RWPE2 (cell line): ENCODE measurements around the gene DOCK11.
A peak's percentile ranks its signal among the peaks of the same experiment; 100 is the strongest.

Experiments used
- ATAC-seq: fragments of 200-7000 bp; cut with Tn5 transposase; 3 replicates; pipeline ENCODE4 v1.9.1; 2021; ENCODE audit warnings: low read depth
- DNase-seq: peaks from one replicate; pipeline ENCODE4 v3.0.0-alpha.2; 2020; ENCODE audit warnings: low spot score
- H3K27ac ChIP-seq: fragments of 450-650 bp; 2 replicates; pipeline ENCODE4 v1.5.1; 2017; ENCODE audit warnings: mild to moderate bottlenecking; ENCODE audit not compliant: poor library complexity, severe bottlenecking
- H3K27me3 ChIP-seq: fragments of 250-450 bp; sonication (Bioruptor Pico); 2 replicates; pipeline ENCODE4 v1.5.1; 2021; ENCODE audit warnings: mild to moderate bottlenecking, moderate library complexity; ENCODE audit not compliant: insufficient read depth, poor library complexity, severe bottlenecking
- H3K36me3 ChIP-seq: fragments of 250-450 bp; sonication (Bioruptor Pico); 2 replicates; pipeline ENCODE4 v1.5.1; 2020; ENCODE audit warnings: low read depth, mild to moderate bottlenecking, moderate library complexity
- H3K4me1 ChIP-seq: fragments of 250-450 bp; sonication (Bioruptor Pico); 2 replicates; pipeline ENCODE4 v1.5.1; 2021; ENCODE audit warnings: mild to moderate bottlenecking, moderate library complexity; ENCODE audit not compliant: insufficient read depth, poor library complexity, severe bottlenecking
- H3K4me3 ChIP-seq: fragments of 250-450 bp; sonication (Bioruptor Pico); 2 replicates; pipeline ENCODE4 v1.5.1; 2021; ENCODE audit warnings: mild to moderate bottlenecking, moderate library complexity; ENCODE audit not compliant: severe bottlenecking
- H3K9me3 ChIP-seq: fragments of 250-450 bp; sonication (Bioruptor Pico); 2 replicates; pipeline ENCODE4 v1.5.1; 2021; ENCODE audit warnings: mild to moderate bottlenecking, moderate library complexity; ENCODE audit not compliant: severe bottlenecking
- TF ChIP-seq, protein P1 (sequence below): fragments of 450-650 bp; IDR thresholded peaks from one replicate; pipeline ENCODE4 v1.5.1; 2017; ENCODE audit warnings: mild to moderate bottlenecking, moderate library complexity; ENCODE audit not compliant: poor library complexity, severe bottlenecking

DOCK11 gene

DNA sequence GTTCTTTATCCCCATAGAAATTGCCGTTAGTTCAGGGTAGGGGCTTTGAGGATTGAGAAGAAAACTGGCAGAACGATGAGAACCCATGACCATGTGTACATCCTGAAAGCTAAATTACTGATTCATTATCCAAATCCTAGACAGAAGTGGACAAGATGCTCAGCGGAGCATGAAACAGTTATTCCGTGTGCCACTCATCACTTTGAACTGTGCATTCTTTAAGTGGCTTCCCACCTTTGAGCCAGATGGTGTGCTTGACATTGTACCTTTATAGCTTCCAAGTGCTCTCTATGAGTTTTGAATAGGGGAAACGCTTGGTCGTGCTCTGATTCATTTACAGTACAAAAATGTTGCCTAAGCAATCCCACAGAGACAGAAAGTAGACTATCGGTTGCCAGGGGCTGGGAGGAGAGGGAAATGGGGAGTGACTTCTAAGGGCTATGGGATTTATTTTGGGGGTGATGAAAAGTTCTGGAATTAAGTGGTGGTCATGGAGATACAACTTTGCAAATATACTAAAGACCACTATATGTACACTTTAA, 100.0 kb downstream of the DOCK11 start:
- no peaks in the 10 kb centered on the region for H3K4me1 ChIP-seq
- DNase-seq (no peak), ATAC-seq (no peak)
- TF ChIP-seq, protein P1, sequence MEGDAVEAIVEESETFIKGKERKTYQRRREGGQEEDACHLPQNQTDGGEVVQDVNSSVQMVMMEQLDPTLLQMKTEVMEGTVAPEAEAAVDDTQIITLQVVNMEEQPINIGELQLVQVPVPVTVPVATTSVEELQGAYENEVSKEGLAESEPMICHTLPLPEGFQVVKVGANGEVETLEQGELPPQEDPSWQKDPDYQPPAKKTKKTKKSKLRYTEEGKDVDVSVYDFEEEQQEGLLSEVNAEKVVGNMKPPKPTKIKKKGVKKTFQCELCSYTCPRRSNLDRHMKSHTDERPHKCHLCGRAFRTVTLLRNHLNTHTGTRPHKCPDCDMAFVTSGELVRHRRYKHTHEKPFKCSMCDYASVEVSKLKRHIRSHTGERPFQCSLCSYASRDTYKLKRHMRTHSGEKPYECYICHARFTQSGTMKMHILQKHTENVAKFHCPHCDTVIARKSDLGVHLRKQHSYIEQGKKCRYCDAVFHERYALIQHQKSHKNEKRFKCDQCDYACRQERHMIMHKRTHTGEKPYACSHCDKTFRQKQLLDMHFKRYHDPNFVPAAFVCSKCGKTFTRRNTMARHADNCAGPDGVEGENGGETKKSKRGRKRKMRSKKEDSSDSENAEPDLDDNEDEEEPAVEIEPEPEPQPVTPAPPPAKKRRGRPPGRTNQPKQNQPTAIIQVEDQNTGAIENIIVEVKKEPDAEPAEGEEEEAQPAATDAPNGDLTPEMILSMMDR: no peak
- H3K36me3 ChIP-seq: no peaks in the 10 kb centered on the region
- no peaks in the 10 kb centered on the region for H3K9me3 ChIP-seq
- no peak overlapping the region for H3K27ac ChIP-seq
- no peaks in the 10 kb centered on the region for H3K27me3 ChIP-seq
- H3K4me3 ChIP-seq: no peak overlapping the region

DNA sequence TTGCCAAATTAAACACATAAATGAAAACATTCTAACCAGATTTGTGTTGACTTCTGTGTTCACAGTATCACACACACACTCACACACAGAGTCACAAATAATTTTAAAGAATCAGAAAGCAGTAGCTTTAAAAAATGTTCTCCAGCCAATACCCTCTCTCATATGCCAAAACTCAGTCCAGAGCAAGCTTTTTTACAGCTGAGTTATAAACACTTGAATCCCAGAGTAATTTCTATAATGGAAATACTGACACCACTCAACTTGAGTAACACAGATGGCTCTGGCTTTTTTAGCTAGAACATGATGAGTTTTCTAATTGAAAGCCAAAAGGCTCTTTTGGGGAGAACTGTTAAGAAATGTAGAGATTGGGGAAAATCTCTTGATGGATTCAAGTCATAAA, 100.8 kb downstream of the DOCK11 start:
- no peaks in the 10 kb centered on the region for H3K36me3 ChIP-seq
- no peaks in the 10 kb centered on the region for H3K9me3 ChIP-seq
- ATAC-seq (no peak), DNase-seq (no peak)
- H3K27me3 ChIP-seq: no peaks in the 10 kb centered on the region
- H3K27ac ChIP-seq: no peak overlapping the region
- H3K4me1 ChIP-seq: no peaks in the 10 kb centered on the region
- TF ChIP-seq, protein P1: no peak
- H3K4me3 ChIP-seq: no peak overlapping the region

DNA sequence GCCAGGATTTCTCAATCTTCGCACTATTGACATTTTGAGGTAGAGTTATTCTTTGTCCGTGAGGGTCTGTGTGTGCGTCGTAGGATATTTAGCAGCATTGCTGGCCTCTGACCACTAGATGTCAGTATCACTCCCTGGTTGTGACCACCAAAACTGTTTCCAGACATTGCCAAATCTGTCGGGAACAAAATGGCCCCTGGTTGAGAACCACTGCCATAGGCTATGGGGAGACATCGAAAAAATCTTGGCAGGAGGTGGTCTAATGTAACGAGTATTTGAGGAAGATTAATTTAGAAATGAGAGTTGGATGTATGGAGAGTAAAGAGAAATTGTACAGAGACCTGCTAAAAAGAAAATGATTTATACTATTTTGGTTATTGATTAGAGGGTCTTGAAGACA, 108.4 kb downstream of the DOCK11 start:
- no peak overlapping the region for H3K4me3 ChIP-seq
- no peak for DNase-seq
- ATAC-seq: peak; percentile 35; the same call in 1 of the 3 replicates

DNA sequence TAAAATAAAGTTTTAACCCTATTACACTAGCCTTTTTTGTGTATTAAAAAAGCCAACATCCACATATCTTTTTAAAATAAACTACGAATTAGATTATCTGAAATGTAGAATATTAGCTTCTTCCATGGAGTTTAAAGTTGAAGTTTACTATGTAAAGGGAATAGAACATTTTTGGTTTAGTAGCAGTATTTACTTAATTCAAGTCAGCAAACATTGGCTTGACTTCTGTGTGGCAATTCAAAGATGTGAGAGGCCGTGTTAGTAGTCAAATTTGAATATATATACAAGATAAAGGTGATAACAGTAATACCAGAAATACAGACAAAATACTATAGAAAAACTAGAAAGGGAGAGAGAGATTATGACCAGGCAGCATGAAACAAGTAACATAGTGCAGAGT, 116.7 kb downstream of the DOCK11 start:
- DNase-seq (no peak), ATAC-seq (no peak)
- no peaks in the 10 kb centered on the region for H3K27me3 ChIP-seq
- H3K36me3 ChIP-seq: no peaks in the 10 kb centered on the region
- no peak overlapping the region for H3K4me3 ChIP-seq
- no peaks in the 10 kb centered on the region for H3K4me1 ChIP-seq
- H3K9me3 ChIP-seq: no peaks in the 10 kb centered on the region
- no peak overlapping the region for H3K27ac ChIP-seq
- TF ChIP-seq, protein P1: no peak

More for the DNA sequence above, 108.4 kb downstream of the DOCK11 start:
- H3K36me3 ChIP-seq: no peaks in the 10 kb centered on the region
- no peaks in the 10 kb centered on the region for H3K9me3 ChIP-seq
- TF ChIP-seq, protein P1: peak; percentile 72
- no peaks in the 10 kb centered on the region for H3K4me1 ChIP-seq
- no peaks in the 10 kb centered on the region for H3K27me3 ChIP-seq
- H3K27ac ChIP-seq: no peak overlapping the region

DNA sequence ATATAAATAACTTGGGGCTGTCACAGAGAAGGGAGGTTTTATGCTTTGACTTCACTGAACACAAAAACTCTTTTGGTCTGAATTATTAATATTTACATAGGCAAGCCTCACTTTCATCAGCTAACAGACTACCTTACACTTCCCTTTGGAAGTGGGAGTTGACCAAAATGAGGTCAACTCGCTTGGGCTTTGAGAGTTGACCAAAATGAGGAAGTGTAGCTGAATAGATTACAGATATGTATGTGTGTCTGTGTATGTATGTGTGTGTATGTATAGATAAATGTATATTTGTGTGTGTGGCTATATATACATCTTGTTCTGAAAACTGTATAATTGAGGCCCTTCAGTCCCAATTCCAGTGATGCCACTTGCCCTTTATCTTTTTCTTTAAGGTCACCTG, 118.5 kb downstream of the DOCK11 start:
- Histone ChIP-seq H3K9me3 (no peaks in the 10 kb centered on the region), H3K4me3 (no peak overlapping the region), H3K27me3 (no peaks in the 10 kb centered on the region), H3K27ac (no peak overlapping the region), H3K4me1 (no peaks in the 10 kb centered on the region), H3K36me3 (no peaks in the 10 kb centered on the region)
- ATAC-seq: no peak
- TF ChIP-seq, protein P1: no peak
- DNase-seq: no peak
